GM18526 (cell line): ENCODE results near the gene SLC32A1.

Experiments
- POLR2A ChIP-seq: IDR thresholded peaks from 3 replicates; pipeline ENCODE4 v1.6.1; 2011; ENCODE audit not compliant: insufficient read length; ENCODE audit errors: extremely low read depth

The SLC32A1 gene

GRCh38 chr20:38760978-38761377, 36.7 kb downstream of the SLC32A1 start:
- no peak for TF ChIP-seq POLR2A

GRCh38 chr20:38762174-38762573, 37.9 kb downstream of the SLC32A1 start:
- no peak for TF ChIP-seq POLR2A

- TF ChIP-seq POLR2A, result no peak
Measured at GRCh38 chr20:38763616-38764015, 39.3 kb downstream of the SLC32A1 start.

- TF ChIP-seq POLR2A, result no peak
Measured at GRCh38 chr20:38764567-38765318, 40.5 kb downstream of the SLC32A1 start.

- no peak for TF ChIP-seq POLR2A
Measured at GRCh38 chr20:38766071-38766470, 41.8 kb downstream of the SLC32A1 start.

- no peak for TF ChIP-seq POLR2A
Measured at GRCh38 chr20:38769376-38770295, 45.4 kb downstream of the SLC32A1 start.

- TF ChIP-seq POLR2A, result no peak
Measured at GRCh38 chr20:38770546-38770945, 46.3 kb downstream of the SLC32A1 start.

- TF ChIP-seq POLR2A, result no peak
Measured at GRCh38 chr20:38770970-38771369, 46.7 kb downstream of the SLC32A1 start.

- no peak for TF ChIP-seq POLR2A
Measured at GRCh38 chr20:38771621-38772020, 47.3 kb downstream of the SLC32A1 start.

GRCh38 chr20:38774167-38774566, 49.9 kb downstream of the SLC32A1 start:
- TF ChIP-seq POLR2A, result no peak

GRCh38 chr20:38776363-38776762, 52.1 kb downstream of the SLC32A1 start:
- no peak for TF ChIP-seq POLR2A
